ENCODE results near the gene VAV3.
"Not testable (repeated sequence)": the region's sequence is repeated elsewhere in the genome, so short reads cannot be mapped to it uniquely, and the experiment has no call there.

VAV3 gene

DNA sequence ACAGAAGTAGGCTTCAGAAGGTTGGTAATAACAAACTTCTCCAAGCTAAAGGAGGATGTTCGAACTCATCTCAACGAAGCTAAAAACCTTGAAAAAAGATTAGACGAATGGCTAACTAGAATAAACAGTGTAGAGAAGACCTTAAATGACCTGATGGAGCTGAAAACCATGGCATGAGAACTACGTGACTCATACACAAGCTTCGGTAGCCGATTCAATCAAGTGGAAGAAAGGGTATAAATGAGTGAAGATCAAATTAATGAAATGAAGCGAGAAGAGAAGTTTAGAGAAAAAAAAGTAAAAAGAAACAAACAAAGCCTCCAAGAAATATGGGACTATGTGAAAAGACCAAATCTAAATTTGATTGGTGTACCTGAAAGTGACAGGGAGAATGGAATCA lies 231.6 kb downstream of the VAV3 start:
- DNase-seq (ENCODE audit: low spot score): not testable (repeated sequence)

DNA sequence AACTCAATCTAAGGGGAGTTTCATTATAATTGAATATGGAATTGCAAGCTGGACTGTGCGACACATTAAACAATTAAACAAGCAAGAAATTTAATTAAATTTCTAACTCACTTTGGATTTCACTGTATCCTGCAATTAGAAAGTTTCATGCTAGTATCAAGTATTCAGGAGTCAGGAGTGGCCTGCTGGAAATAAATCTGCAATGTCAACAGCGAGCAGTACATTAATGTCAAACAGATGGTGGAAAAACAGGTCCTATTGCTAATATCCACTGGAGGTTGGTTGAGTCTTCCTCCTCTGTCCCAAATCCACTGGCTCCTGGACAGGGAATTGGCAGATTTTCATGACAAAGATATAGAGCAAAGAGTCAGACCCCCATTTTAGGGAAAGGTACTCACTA lies 237.1 kb downstream of the VAV3 start:
- DNase-seq (ENCODE audit: low spot score): no peak

DNA sequence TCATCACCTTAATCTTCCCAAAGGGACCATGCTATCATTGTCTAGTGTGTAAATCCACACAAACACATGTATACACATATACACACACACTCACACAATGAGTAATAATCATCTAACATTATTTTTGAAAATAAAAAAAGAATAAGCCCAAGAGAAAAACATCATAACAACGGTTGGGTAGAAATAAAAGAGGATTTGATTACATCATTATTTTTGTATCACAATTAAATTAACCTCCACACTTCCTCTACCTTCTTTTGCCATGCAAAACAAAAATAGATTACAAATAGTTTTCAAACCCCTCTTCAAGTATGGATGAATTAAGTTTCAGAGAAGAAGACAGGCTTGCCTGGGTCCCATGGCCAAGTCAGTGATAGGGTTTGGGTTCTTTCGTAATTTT lies 238.1 kb downstream of the VAV3 start:
- DNase-seq (ENCODE audit: low spot score): no peak

DNA sequence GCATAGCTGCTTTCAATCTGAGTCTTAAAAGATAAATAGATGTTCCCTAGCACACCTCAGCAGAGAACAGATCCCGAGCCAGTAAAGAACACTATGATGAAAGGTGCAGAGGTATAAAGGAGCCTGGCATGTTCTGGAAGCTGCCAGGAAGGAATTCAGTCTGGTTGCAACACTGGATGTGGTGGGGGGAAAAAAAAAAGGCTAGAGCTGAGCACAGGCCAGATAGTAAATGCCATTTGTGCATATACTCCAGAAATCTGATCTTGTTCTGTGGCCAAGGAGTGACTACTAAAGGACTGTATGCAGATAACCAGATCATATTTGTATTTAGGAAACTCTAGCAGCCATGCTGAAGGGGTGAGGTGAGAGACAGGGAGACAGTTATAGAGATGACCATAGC lies 240.3 kb downstream of the VAV3 start:
- no peak for DNase-seq (ENCODE audit: low spot score)

GRCh38 chr1:107720210-107720609 lies 244.8 kb downstream of the VAV3 start:
- DNase-seq (ENCODE audit: low spot score): not testable (repeated sequence)

- no peak for DNase-seq (ENCODE audit: low spot score)
Observed at GRCh38 chr1:107710005-107710404, 255.0 kb downstream of the VAV3 start.

GRCh38 chr1:107707111-107707510 lies 257.9 kb downstream of the VAV3 start:
- DNase-seq (ENCODE audit: low spot score): no peak

- DNase-seq (ENCODE audit: low spot score): no peak
Observed at GRCh38 chr1:107706182-107706581, 258.8 kb downstream of the VAV3 start.

GRCh38 chr1:107704911-107705310 lies 260.1 kb downstream of the VAV3 start:
- DNase-seq (ENCODE audit: low spot score): no peak

GRCh38 chr1:107702946-107703571 lies 261.9 kb downstream of the VAV3 start:
- DNase-seq (ENCODE audit: low spot score): no peak

DNA sequence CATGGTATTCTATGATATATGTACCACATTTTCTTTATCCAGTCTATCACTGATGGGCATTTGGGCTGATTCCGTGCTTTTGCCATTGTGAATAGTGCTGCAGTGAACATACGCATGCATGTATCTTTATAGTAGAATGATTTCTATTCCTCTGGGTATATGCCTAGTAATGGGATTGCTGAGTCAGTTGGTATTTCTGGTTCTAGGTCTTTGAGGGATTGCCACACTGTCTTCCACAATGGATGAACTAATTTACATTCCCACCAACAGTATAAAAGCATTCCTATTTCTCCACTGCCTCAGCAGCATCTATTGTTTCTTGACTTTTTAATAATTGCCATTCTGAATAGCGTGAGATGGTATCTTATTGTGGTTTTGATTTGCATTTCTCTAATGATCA lies 264.3 kb downstream of the VAV3 start:
- DNase-seq (ENCODE audit: low spot score): not testable (repeated sequence)

DNA sequence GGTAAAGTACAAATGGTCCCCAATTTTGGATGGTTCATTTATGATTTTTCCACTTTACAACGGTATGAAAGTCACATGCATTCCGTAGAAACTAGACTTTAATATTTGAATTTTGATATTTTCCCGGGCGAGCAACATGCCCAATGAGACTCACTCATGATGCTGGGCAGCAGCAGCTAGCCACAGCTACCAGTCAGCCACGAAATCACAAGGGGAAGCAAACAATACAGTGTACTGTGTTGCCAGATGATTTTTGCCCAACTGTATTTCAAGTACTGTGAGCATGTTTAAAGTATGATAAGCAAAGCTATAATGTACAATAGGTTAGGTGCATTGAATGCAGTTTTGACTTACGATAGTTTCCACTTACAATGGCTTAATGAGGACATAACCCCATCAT lies 266.8 kb downstream of the VAV3 start:
- no peak for DNase-seq (ENCODE audit: low spot score)

GRCh38 chr1:107695341-107695740 lies 269.6 kb downstream of the VAV3 start:
- no peak for DNase-seq (ENCODE audit: low spot score)

DNA sequence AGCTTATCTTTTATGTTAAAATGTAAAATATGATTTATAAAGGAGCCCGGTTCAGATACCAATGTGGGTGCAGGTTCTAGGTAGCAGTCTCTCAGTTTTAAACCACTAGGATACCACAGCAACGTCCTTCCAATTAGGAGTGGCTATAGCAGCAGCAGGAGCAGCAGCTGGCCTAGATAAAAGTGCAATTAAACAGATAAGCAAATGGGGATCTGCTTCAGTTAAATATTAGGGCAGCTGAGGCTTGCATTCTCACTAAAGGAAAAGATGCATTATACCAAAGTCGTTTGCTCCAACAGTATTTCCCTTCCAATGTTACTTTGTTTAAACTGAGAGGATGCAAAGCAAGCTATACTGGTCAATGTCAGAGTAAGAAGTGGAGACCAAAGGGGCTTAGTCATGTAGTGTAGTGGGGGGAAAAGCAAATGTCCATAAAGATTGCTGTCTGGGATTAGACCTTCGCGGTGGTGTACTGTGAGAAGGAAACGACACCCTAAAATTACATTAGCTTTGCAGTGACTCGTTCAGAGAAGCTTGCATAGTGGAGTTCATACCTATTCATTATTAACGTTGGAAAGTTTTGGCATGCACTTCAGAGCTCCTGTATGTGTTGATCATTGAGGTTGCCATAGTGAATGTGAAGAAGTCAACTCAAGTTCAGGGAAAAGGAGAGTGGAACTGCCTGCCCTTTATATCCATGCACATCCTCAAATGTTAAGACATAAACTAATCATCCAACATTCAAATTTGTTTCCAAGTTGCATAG lies 272.2 kb downstream of the VAV3 start:
- DNase-seq (ENCODE audit: low spot score): no peak

DNA sequence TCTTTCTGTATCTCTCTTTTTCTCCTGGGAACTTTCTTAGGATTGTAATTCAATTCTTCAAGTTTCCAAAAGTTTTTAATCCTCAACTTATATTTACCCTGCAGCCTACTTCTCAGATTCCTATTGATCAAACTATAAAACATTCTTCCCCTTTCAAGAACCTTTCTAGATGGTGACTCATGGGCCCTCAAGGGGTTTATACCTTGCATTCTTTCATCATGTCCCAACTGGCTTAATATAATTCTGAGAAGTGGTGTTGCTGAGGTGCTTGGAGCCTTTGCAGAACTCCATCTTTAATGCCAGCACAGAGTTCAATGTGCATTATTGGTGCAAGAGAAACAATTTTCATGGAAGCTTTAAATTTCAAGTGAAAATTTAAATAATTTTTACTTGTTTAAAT lies 273.4 kb downstream of the VAV3 start:
- no peak for DNase-seq (ENCODE audit: low spot score)

GRCh38 chr1:107690491-107690890 lies 274.5 kb downstream of the VAV3 start:
- no peak for DNase-seq (ENCODE audit: low spot score)

DNA sequence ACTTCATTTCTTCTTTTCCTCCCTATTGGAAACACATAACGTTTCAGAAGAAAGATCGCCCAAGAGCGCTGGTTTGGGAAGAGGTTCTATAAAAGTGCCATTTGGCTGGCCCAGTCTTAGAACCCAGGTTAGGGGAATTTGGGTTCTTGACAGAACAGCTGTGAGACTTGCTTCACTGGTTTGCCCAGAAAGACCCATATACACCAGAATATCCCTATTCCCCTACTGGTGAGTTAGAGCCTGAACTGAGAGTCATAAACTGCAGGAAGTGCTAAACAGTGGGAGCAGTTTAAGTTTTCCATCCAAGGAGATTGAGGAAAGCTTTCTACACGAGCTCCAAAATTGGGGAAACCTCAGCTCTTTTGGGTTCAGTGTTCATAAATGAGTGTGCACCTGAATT lies 275.2 kb downstream of the VAV3 start:
- no peak for DNase-seq (ENCODE audit: low spot score)

DNA sequence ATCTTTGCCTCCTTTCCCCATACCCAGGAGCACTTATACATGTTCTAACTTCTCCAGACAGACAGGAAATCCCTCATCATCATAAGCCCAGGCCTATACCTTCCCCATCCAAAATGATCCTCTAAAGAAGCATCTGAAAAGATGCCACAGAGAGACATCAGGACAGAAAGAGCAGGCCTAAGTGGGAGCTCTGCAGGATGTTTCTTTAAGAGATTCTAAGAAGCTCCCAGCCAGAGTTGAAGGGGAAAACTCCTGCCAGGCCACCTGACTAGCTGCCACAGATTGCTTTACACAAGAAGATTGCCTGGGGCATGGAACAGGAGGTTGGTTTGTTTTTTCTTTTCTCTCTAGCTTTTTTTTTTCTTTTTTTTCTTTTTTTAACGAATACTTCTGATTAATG lies 275.8 kb downstream of the VAV3 start:
- DNase-seq (ENCODE audit: low spot score): no peak

- DNase-seq (ENCODE audit: low spot score): no peak
Observed at GRCh38 chr1:107687849-107688753, 276.9 kb downstream of the VAV3 start.

DNA sequence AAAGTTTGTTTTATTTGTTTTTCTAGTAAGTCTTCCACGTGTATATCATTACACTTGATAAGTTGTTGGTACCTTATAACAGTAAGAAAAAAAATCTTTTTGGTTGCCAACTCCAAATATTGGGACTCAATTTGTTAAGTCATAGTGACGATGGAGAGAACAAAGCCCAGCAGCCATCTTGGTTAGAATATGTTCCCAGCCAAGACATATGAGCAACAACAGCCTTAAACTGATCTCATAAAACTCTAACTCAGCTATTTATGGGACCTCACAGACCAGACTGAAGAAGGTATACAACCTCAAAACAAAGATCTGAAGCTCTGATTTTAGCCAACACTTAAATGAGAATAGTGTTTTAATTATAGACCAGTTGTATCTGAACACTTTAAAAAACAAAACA lies 281.3 kb downstream of the VAV3 start:
- DNase-seq (ENCODE audit: low spot score): no peak

DNA sequence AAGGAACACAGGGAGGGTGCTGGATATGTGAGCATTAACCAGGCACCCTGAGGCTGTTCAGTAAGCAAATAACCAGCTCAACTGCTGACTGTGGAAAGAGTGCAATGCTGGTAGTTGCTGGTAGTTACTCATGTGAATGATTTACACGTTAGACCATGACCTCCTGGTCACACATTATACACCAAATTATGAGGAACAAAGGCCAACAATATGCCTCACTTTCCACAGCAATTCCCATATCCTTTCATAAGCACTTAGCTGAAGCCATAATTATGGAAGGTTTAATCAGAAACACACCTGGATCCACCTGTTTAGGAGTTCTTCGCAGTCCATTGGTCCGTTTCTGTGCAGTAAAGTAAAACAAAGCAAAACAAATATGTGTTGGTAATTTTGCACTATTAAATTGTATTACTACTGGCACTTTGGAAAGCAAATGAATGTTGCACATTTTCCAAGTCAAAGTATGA lies 281.8 kb downstream of the VAV3 start:
- no peak for DNase-seq (ENCODE audit: low spot score)

- DNase-seq (ENCODE audit: low spot score): no peak
Observed at GRCh38 chr1:107682467-107682866, 282.5 kb downstream of the VAV3 start.

DNA sequence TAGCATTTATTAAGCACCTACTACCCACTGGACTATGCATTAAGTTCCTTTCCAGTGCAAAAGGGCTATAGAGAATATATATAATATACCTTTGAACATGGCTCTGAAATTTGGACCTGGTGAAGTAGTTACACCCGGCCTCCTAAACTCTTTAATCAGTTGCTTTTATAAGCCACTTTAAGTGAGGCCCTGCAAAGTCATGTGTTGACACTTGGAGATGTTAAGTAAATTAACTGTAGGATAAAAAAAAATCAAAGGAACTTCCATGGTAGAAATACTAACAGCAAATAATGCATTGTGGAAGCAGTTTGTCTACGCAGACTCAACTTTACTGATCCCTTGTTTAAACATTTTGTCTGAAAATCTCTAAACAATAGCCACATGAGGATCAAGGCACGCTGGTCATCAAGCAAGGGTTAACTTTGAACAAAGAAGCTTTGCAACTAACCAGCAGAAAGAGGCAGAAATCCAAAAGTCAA lies 283.9 kb downstream of the VAV3 start:
- DNase-seq (ENCODE audit: low spot score): no peak

All from RKO (cell line).